SK-N-SH (cell line): ENCODE results near the gene TANGO6. TPM values are rescaled to one million over a fixed set of nuclear protein-coding genes. Genes with fewer than 3 reads are reported as not detected.

Source experiments
- CTCF ChIA-PET: fragments of 300-600, 350-600 bp; formaldehyde crosslinking; extraction: SDS; loops from one replicate; lab custom pipeline; 2021; lab: Yijun Ruan, JAX
- POLR2A ChIA-PET: fragments of 350-600 bp; sonication (Branson Sonifier 250); formaldehyde crosslinking; extraction: SDS; loops from one replicate; lab custom pipeline; 2020; ENCODE audit warnings: antibody characterized with exemption, inconsistent platforms; lab: Yijun Ruan, JAX
- DNase-seq: peaks from one replicate; pipeline ENCODE4 v3.0.0; 2012
- H2AFZ ChIP-seq: fragments of 200-600 bp; sonication (generic); 2 replicates; pipeline ENCODE4 v1.8.1; 2016; ENCODE audit warnings: antibody characterized with exemption, mild to moderate bottlenecking, low read depth
- H3F3A ChIP-seq: fragments of 200-600 bp; sonication (generic); replicated peaks from 2 replicates; pipeline ENCODE3; 2016; ENCODE audit warnings: antibody characterized with exemption, mild to moderate bottlenecking; ENCODE audit not compliant: insufficient read depth
- H3K27ac ChIP-seq, 2 experiments: fragments of 200-500 bp in 1 of 2; fragments of 200-600 bp in 1 of 2; sonication (Bioruptor generic) in 1 of 2; sonication (generic), shearing (Covaris generic) in 1 of 2; 2 replicates each; pipeline versions ENCODE4 v1.5.1 to v1.6.1; 2014 to 2016; ENCODE audit warnings: low read depth in 2 of 2, inconsistent platforms in 1 of 2, low read length in 1 of 2, mild to moderate bottlenecking in 1 of 2, mixed read lengths in 1 of 2
- H3K27me3 ChIP-seq: fragments of 200-600 bp; sonication (generic), shearing (Covaris generic); 2 replicates; pipeline ENCODE4 v1.6.1; 2016; ENCODE audit warnings: mixed run types; ENCODE audit not compliant: insufficient read depth
- H3K36me3 ChIP-seq, 2 experiments: fragments of 200-500 bp in 1 of 2; fragments of 200-600 bp in 1 of 2; sonication (Bioruptor generic) in 1 of 2; sonication (generic) in 1 of 2; replicated peaks in 1 of 2; 2 replicates each; pipeline versions ENCODE3 to v1.5.1; 2014 to 2016; ENCODE audit warnings: low read length in 1 of 2, mild to moderate bottlenecking in 1 of 2; ENCODE audit not compliant: insufficient read depth in 2 of 2, control insufficient read depth in 1 of 2
- H3K4me1 ChIP-seq, 2 experiments: fragments of 200-500 bp in 1 of 2; fragments of 200-600 bp in 1 of 2; sonication (Bioruptor generic) in 1 of 2; sonication (generic), shearing (Covaris generic) in 1 of 2; 2 replicates each; pipeline versions ENCODE4 v1.5.1 to v1.6.1; 2014 to 2016; ENCODE audit warnings: low read depth in 1 of 2, low read length in 1 of 2, mixed run types in 1 of 2; ENCODE audit not compliant: insufficient read depth in 2 of 2, control insufficient read depth in 1 of 2
- H3K4me2 ChIP-seq: fragments of 200-600 bp; sonication (generic), shearing (Covaris generic); 2 replicates; pipeline ENCODE4 v1.6.1; 2017; ENCODE audit warnings: mixed run types
- H3K4me3 ChIP-seq, 2 experiments: fragments of 200-500 bp in 1 of 2; fragments of 200-600 bp in 1 of 2; sonication (Bioruptor generic) in 1 of 2; sonication (generic), shearing (Covaris generic) in 1 of 2; 2 replicates each; pipeline versions ENCODE4 v1.5.1 to v1.8.1; 2014 to 2016; ENCODE audit warnings: low read depth in 2 of 2, inconsistent platforms in 1 of 2, low read length in 1 of 2, mild to moderate bottlenecking in 1 of 2, mixed read lengths in 1 of 2, moderate library complexity in 1 of 2
- H3K79me2 ChIP-seq: fragments of 200-600 bp; sonication (generic); 2 replicates; pipeline ENCODE4 v1.8.1; 2017; ENCODE audit warnings: mild to moderate bottlenecking; ENCODE audit not compliant: insufficient read depth
- H3K9ac ChIP-seq: fragments of 200-600 bp; sonication (generic); 2 replicates; pipeline ENCODE4 v1.6.1; 2017; ENCODE audit warnings: mixed run types
- H3K9me2 ChIP-seq: fragments of 200-600 bp; sonication (generic); 2 replicates; pipeline ENCODE4 v1.6.1; 2017; ENCODE audit warnings: mixed run types
- H3K9me3 ChIP-seq: fragments of 200-600 bp; sonication (generic); 2 replicates; pipeline ENCODE4 v1.6.1; 2017; ENCODE audit warnings: mixed run types, mild to moderate bottlenecking, moderate library complexity
- H4K20me1 ChIP-seq: fragments of 200-600 bp; sonication (generic); 2 replicates; pipeline ENCODE4 v1.6.1; 2017; ENCODE audit warnings: mild to moderate bottlenecking, mixed run types; ENCODE audit not compliant: insufficient read depth
- CTCF ChIP-seq: fragments of 200-600 bp; sonication (generic); IDR thresholded peaks from 2 replicates; pipeline ENCODE4 v1.6.1; 2017; ENCODE audit warnings: antibody characterized with exemption, mild to moderate bottlenecking, moderate library complexity
- GATA2 ChIP-seq: sonication (generic); formaldehyde crosslinking; IDR thresholded peaks from 2 replicates; pipeline ENCODE4 v1.5.0; 2020; ENCODE audit warnings: mild to moderate bottlenecking, missing genetic modification reagents
- MAX ChIP-seq: IDR thresholded peaks from 2 replicates; pipeline ENCODE4 v1.4.0; 2012; ENCODE audit warnings: low read depth
- MXI1 ChIP-seq: IDR thresholded peaks from 2 replicates; pipeline ENCODE4 v1.6.1; 2012; ENCODE audit warnings: mild to moderate bottlenecking, low read depth, low read length, improper control_type of control experiment
- NFIC ChIP-seq: IDR thresholded peaks from 2 replicates; pipeline ENCODE4 v1.4.0; 2012; ENCODE audit warnings: borderline replicate concordance
- RCOR1 ChIP-seq: fragments of 150-350 bp; IDR thresholded peaks from 2 replicates; pipeline ENCODE4 v1.6.1; 2017; ENCODE audit warnings: antibody characterized with exemption, low read length
- REST ChIP-seq: IDR thresholded peaks from 2 replicates; pipeline ENCODE4 v1.6.1; 2012; ENCODE audit warnings: mild to moderate bottlenecking, low read depth, low read length, moderate library complexity
- RXRA ChIP-seq: IDR thresholded peaks from 2 replicates; pipeline ENCODE4 v1.4.0; 2012; ENCODE audit warnings: low read depth, mild to moderate bottlenecking, borderline replicate concordance
- TCF12 ChIP-seq: IDR thresholded peaks from 2 replicates; pipeline ENCODE4 v1.4.0; 2012
- USF2 ChIP-seq: fragments of 150-350 bp; IDR thresholded peaks from 2 replicates; pipeline ENCODE4 v1.6.1; 2017; ENCODE audit warnings: antibody characterized with exemption, low read length, low read depth, borderline replicate concordance
- ZBTB33 ChIP-seq: IDR thresholded peaks from 2 replicates; pipeline ENCODE4 v1.4.0; 2012; ENCODE audit warnings: low read depth, borderline replicate concordance
- WGBS: methylation state at CpG from one replicate; pipeline ENCODE4 v1.1.6; 2017; ENCODE audit warnings: low lambda C conversion rate; 5-methylcytosine and 5-hydroxymethylcytosine counted together
- polyA plus RNA-seq, 3 experiments: library from polyadenylated mRNA; depleted of rRNA; stranded (reverse); fragments of >200 nt; gene quantifications; 2 replicates each; pipeline ENCODE4 v1.2.3, GENCODE V29; 2012

The TANGO6 gene
- polyA plus RNA-seq, 1 of the 3 experiments (the other 2 are of a cell fraction), result 5.5 TPM

GRCh38 chr16:68898026-68898425 lies 54.7 kb downstream of the TANGO6 start:
- Histone ChIP-seq H3K79me2 (no peaks in the 10 kb centered on the region), H3K9me2 (no peaks in the 10 kb centered on the region), H3K27ac (no peak overlapping the region), H3K4me3 (no peak overlapping the region), H4K20me1 (no peaks in the 10 kb centered on the region), H3K27me3 (no peaks in the 10 kb centered on the region), H3K4me2 (no peak overlapping the region), H3K4me1 (peaks cover 2 to 9% of the 10 kb centered on the region in 2 experiments), H2AFZ (no peak overlapping the region)
- POLR2A ChIA-PET, result no interaction called here
- CTCF ChIA-PET, result interaction anchor here (0.7 to 6.8 kb wide), 3 partner anchors 12 to 224 kb away, joined by 3 to 91 read pairs (median 5); no protein-coding TSS in a partner anchor
- WGBS, result 57% methylated on average over 4 of the region's 4 CpGs
- peak; percentile 39 for DNase-seq
- TF ChIP-seq RCOR1 (peak; percentile 48; the same call in 1 of the 2 replicates), CTCF (no peak), REST (no peak), NFIC (no peak), USF2 (no peak), RXRA (no peak), GATA2 (CRISPR knock-in tag) (peak; percentile 75), ZBTB33 (no peak), MXI1 (no peak), TCF12 (no peak), MAX (no peak)
- TF ChIP-seq, all 33 proteins: peak for 2
- no peaks in the 10 kb centered on the region for H3K9me3 ChIP-seq
- no peaks in the 10 kb centered on the region for H3K36me3 ChIP-seq
- no peak overlapping the region for H3K9ac ChIP-seq
- H3F3A ChIP-seq, result peaks cover 7% of the 10 kb centered on the region
